ENCODE results near the gene MED13.
"Not testable (repeated sequence)": the region's sequence is repeated elsewhere in the genome, so short reads cannot be mapped to it uniquely, and the experiment has no call there.

- not testable (repeated sequence) for TF ChIP-seq CTCF, POLR2A (IDR thresholded peaks at IDR 0.05)
Observed at GRCh38 chr17:62072855-62073254, 7.8 kb upstream of the MED13 start.

Measured in breast epithelium (tissue), 3 donors.